H1 (cell line): Measurements from ENCODE around the gene LPAR3. TPM values are rescaled to one million over a fixed set of nuclear protein-coding genes. Genes with fewer than 3 reads are reported as not detected.
A peak's percentile ranks its signal among the peaks of the same experiment; 100 is the strongest.

Experiments used
- CTCF ChIA-PET: fragments of 300-600 bp; sonication (Branson Sonifier 250); formaldehyde crosslinking; loops from one replicate; lab custom pipeline; 2021; ENCODE audit not compliant: partially characterized antibody; lab: Charles Lee
- POLR2A ChIA-PET: fragments of 300-600 bp; sonication (Branson Sonifier 250); formaldehyde crosslinking; loops from one replicate; lab custom pipeline; 2021; ENCODE audit warnings: inconsistent platforms; ENCODE audit not compliant: partially characterized antibody; lab: Charles Lee
- DNase-seq, 2 experiments: peaks; one replicate each; pipeline versions ENCODE4 v3.0.0 to v3.0.0-alpha.2; 2010 to 2022; ENCODE audit warnings: low spot score in 2 of 2, low read depth in 1 of 2, mixed read lengths in 1 of 2
- FAIRE-seq: peaks from 2 replicates; lab custom pipeline; 2011; peaks lifted over from hg19 to GRCh38; lab: Jason Lieb, UNC
- H2AFZ ChIP-seq: 2 replicates; pipeline ENCODE4 v1.8.1; 2012; ENCODE audit warnings: low read length, inconsistent platforms
- H2AK5ac ChIP-seq: 2 replicates; pipeline ENCODE4 v1.6.1; 2013; ENCODE audit warnings: low read depth, low read length
- H2BK120ac ChIP-seq: replicated peaks from 2 replicates; pipeline ENCODE3; 2013; ENCODE audit warnings: low read depth, low read length, inconsistent platforms
- H2BK12ac ChIP-seq: 2 replicates; pipeline ENCODE4 v1.6.1; 2013; ENCODE audit warnings: low read depth, low read length
- H2BK15ac ChIP-seq: 2 replicates; pipeline ENCODE4 v1.6.1; 2013; ENCODE audit warnings: low read length
- H2BK20ac ChIP-seq: 2 replicates; pipeline ENCODE4 v1.6.1; 2013; ENCODE audit warnings: low read length
- H2BK5ac ChIP-seq: 2 replicates; pipeline ENCODE4 v1.6.1; 2013; ENCODE audit warnings: low read depth, low read length
- H3K14ac ChIP-seq: 2 replicates; pipeline ENCODE4 v1.6.1; 2013; ENCODE audit warnings: inconsistent platforms; ENCODE audit not compliant: insufficient read length
- H3K18ac ChIP-seq: 2 replicates; pipeline ENCODE4 v1.6.1; 2013; ENCODE audit warnings: low read length; ENCODE audit errors: extremely low read depth
- H3K23ac ChIP-seq: 2 replicates; pipeline ENCODE4 v1.6.1; 2013; ENCODE audit warnings: inconsistent platforms; ENCODE audit not compliant: insufficient read length
- H3K23me2 ChIP-seq: 2 replicates; pipeline ENCODE4 v1.6.1; 2013; ENCODE audit warnings: low read depth, low read length
- H3K27ac ChIP-seq: 2 replicates; pipeline ENCODE4 v1.6.1; 2011; ENCODE audit warnings: low read depth, low read length, inconsistent platforms
- H3K27me3 ChIP-seq, 4 experiments: replicated peaks in 1 of 4; 1 replicate in 1 of 4; 2 replicates in 3 of 4; pipeline versions ENCODE4 v1.6.1 to v1.8.1; 2011 to 2013; ENCODE audit warnings: low read length in 3 of 4, mild to moderate bottlenecking in 3 of 4, inconsistent platforms in 2 of 4, mixed read lengths in 2 of 4, moderate library complexity in 1 of 4; ENCODE audit not compliant: control insufficient read depth in 3 of 4, insufficient read depth in 3 of 4; ENCODE audit errors: extremely low read depth in 1 of 4
- H3K36me3 ChIP-seq, 4 experiments: 2 replicates each; pipeline versions ENCODE4 v1.6.1 to v1.8.1; 2011 to 2013; ENCODE audit warnings: mild to moderate bottlenecking in 4 of 4, low read length in 3 of 4, moderate library complexity in 2 of 4, control low read depth in 1 of 4, inconsistent platforms in 1 of 4; ENCODE audit not compliant: insufficient read depth in 4 of 4, control insufficient read depth in 2 of 4
- H3K4ac ChIP-seq: replicated peaks from 2 replicates; pipeline ENCODE3; 2013; ENCODE audit warnings: low read length, low read depth, mixed read lengths, inconsistent platforms; ENCODE audit not compliant: insufficient read length
- H3K4me1 ChIP-seq, 4 experiments: replicated peaks in 1 of 4; 1 replicate in 1 of 4; 2 replicates in 3 of 4; pipeline versions ENCODE4 v1.6.1 to v1.8.1; 2011 to 2013; ENCODE audit warnings: low read length in 3 of 4, inconsistent platforms in 2 of 4, mixed read lengths in 1 of 4; ENCODE audit not compliant: insufficient read depth in 4 of 4, control insufficient read depth in 3 of 4
- H3K4me2 ChIP-seq, 2 experiments: 2 replicates each; pipeline versions ENCODE4 v1.6.1 to v1.8.1; 2011 to 2013; ENCODE audit warnings: low read depth in 2 of 2, low read length in 2 of 2, control low read depth in 1 of 2, inconsistent platforms in 1 of 2, mild to moderate bottlenecking in 1 of 2; ENCODE audit not compliant: insufficient read depth in 1 of 2
- H3K4me3 ChIP-seq, 4 experiments: fragments of 200-600, 300-600 bp in 1 of 4; sonication (generic), shearing (Covaris generic), sonication (Bioruptor Twin) in 1 of 4; 2 replicates each; pipeline versions ENCODE4 v1.5.1 to v1.8.1; 2011 to 2016; ENCODE audit warnings: low read length in 4 of 4, low read depth in 3 of 4, control low read depth in 2 of 4, inconsistent platforms in 2 of 4, mild to moderate bottlenecking in 2 of 4, mixed read lengths in 1 of 4, moderate library complexity in 1 of 4; ENCODE audit not compliant: insufficient read depth in 2 of 4; ENCODE audit errors: extremely low read depth in 1 of 4
- H3K56ac ChIP-seq: replicated peaks from 2 replicates; pipeline ENCODE3; 2013; ENCODE audit warnings: low read depth, mild to moderate bottlenecking, mixed read lengths, low read length, inconsistent platforms; ENCODE audit not compliant: insufficient read length
- H3K79me1 ChIP-seq: 2 replicates; pipeline ENCODE4 v1.6.1; 2013; ENCODE audit warnings: low read depth, low read length, control low read depth
- H3K79me2 ChIP-seq, 2 experiments: 2 replicates each; pipeline versions ENCODE4 v1.6.1 to v1.8.1; 2012 to 2013; ENCODE audit warnings: low read length in 2 of 2, mild to moderate bottlenecking in 2 of 2, inconsistent platforms in 1 of 2; ENCODE audit not compliant: insufficient read depth in 2 of 2, control insufficient read depth in 1 of 2
- H3K9ac ChIP-seq, 4 experiments: replicated peaks in 1 of 4; 1 replicate in 1 of 4; 2 replicates in 3 of 4; pipeline versions ENCODE4 v1.6.1 to v1.8.1; 2011 to 2013; ENCODE audit warnings: low read depth in 3 of 4, low read length in 3 of 4, control low read depth in 2 of 4, mild to moderate bottlenecking in 2 of 4, moderate library complexity in 2 of 4, inconsistent platforms in 1 of 4; ENCODE audit errors: extremely low read depth in 1 of 4
- H3K9me3 ChIP-seq, 2 experiments: 2 replicates each; pipeline versions ENCODE4 v1.6.1 to v1.8.1; 2012 to 2013; ENCODE audit warnings: mild to moderate bottlenecking in 2 of 2, moderate library complexity in 2 of 2, control low read depth in 1 of 2, inconsistent platforms in 1 of 2, low read depth in 1 of 2, low read length in 1 of 2, mixed read lengths in 1 of 2; ENCODE audit not compliant: insufficient read depth in 2 of 2
- H4K20me1 ChIP-seq, 2 experiments: replicated peaks in 1 of 2; 2 replicates each; pipeline versions ENCODE3 to v1.8.1; 2011 to 2013; ENCODE audit warnings: inconsistent platforms in 2 of 2, low read length in 2 of 2, mild to moderate bottlenecking in 1 of 2; ENCODE audit not compliant: insufficient read depth in 2 of 2, control insufficient read depth in 1 of 2
- H4K5ac ChIP-seq: 2 replicates; pipeline ENCODE4 v1.6.1; 2013; ENCODE audit warnings: low read length, low read depth, mixed read lengths, inconsistent platforms; ENCODE audit not compliant: insufficient read length
- H4K8ac ChIP-seq: 2 replicates; pipeline ENCODE4 v1.8.0; 2013; ENCODE audit warnings: mild to moderate bottlenecking, moderate library complexity, low read length, inconsistent platforms; ENCODE audit not compliant: insufficient read depth; ENCODE audit errors: extremely low read depth
- H4K91ac ChIP-seq: replicated peaks from 2 replicates; pipeline ENCODE3; 2013; ENCODE audit warnings: low read length, mixed read lengths, inconsistent platforms; ENCODE audit not compliant: insufficient read length
- CEBPB ChIP-seq: IDR thresholded peaks from 2 replicates; pipeline ENCODE4 v1.6.1; 2012; ENCODE audit warnings: low read depth, low read length
- MAFK ChIP-seq: IDR thresholded peaks from 2 replicates; pipeline ENCODE4 v1.6.1; 2012; ENCODE audit warnings: low read depth, mild to moderate bottlenecking, improper control_type of control experiment, low read length
- whole genome bisulfite sequencing, 2 experiments: shearing (Covaris generic) in 1 of 2; methylation state at CpG; one replicate each; pipeline versions ENCODE4 v1.1.6 to v1.1.7; 2013 to 2015; ENCODE audit warnings: low lambda C conversion rate in 2 of 2, mixed read lengths in 2 of 2, inconsistent platforms in 1 of 2, low coverage in 1 of 2, missing lambda C conversion rate in 1 of 2; ENCODE audit not compliant: insufficient replicate concordance in 2 of 2, insufficient coverage in 1 of 2, insufficient read length in 1 of 2; ENCODE audit errors: extremely low coverage in 1 of 2, missing lambda C conversion rate in 1 of 2; 5-methylcytosine and 5-hydroxymethylcytosine counted together
- polyA plus RNA-seq, 7 experiments: library from polyadenylated mRNA; depleted of rRNA in 3 of 7; stranded (reverse) in 5 of 7; unstranded in 2 of 7; fragments of >200 nt in 5 of 7; fragments of 200-250 nt in 2 of 7; gene quantifications; 1 replicate in 5 of 7; 2 replicates in 1 of 7; 4 replicates in 1 of 7; pipeline versions ENCODE4 v1.2.1 to v1.2.3, GENCODE V29; 2011 to 2013; ENCODE audit warnings: missing spikeins in 2 of 7, mixed read lengths in 2 of 7
- total RNA-seq: library from RNA; stranded (reverse); fragmentation: NEBNext Ultra II Directional; extraction: Animal tissue kit (Norgen Biotek cat#: 25700); gene quantifications from 2 replicates; pipeline ENCODE4 v1.2.1, GENCODE V29; 2021

Gene LPAR3
- total and polyA plus RNA-seq, 2 of the 8 experiments (the other 6 are each of a cell fraction or from before 2014, with no cell fraction given): 17.1 to 25.4 TPM

GRCh38 chr1:84795213-84795612 is 97.8 kb downstream of the LPAR3 start:
- Histone ChIP-seq H2AFZ (no peak overlapping the region), H3K4me3 (no peak overlapping the region), H2BK12ac (no peak overlapping the region), H3K27ac (no peak overlapping the region), H2BK20ac (no peak overlapping the region), H3K4ac (no peak overlapping the region), H4K20me1 (no peaks in the 10 kb centered on the region), H4K8ac (no peak overlapping the region), H3K23me2 (peaks cover under 1% of the 10 kb centered on the region; the same call in 1 of the 2 replicates), H4K91ac (no peak overlapping the region), H3K36me3 (no peaks in the 10 kb centered on the region; a peak in 1 of 8 replicates), H3K4me2 (no peak overlapping the region), H2BK5ac (no peak overlapping the region), H3K23ac (no peak overlapping the region), H3K79me2 (no peaks in the 10 kb centered on the region), H3K9ac (no peak overlapping the region), H3K56ac (no peak overlapping the region), H2BK120ac (no peak overlapping the region), H2AK5ac (no peak overlapping the region), H3K14ac (no peak overlapping the region), H4K5ac (no peak overlapping the region), H3K27me3 (no peaks in the 10 kb centered on the region), H3K4me1 (no peaks in the 10 kb centered on the region), H3K79me1 (no peaks in the 10 kb centered on the region), H3K18ac (no peak overlapping the region), H3K9me3 (peaks cover 0 to 2% of the 10 kb centered on the region in 2 experiments; a peak in 2 of 4 replicates), H2BK15ac (no peak overlapping the region)
- CTCF ChIA-PET: interaction anchor here (1.1 to 5.9 kb wide), 7 partner anchors 11 to 149 kb away, joined by 3 to 48 read pairs (median 4); no protein-coding TSS in a partner anchor
- FAIRE-seq: no peak
- POLR2A ChIA-PET: interaction anchor here (0.6 kb wide), 1 partner anchor 53 kb away, joined by 3 read pairs; no protein-coding TSS in a partner anchor
- DNase-seq: no peak
- 0 out of 2 replicates have a peak, but pooled peaks have one; percentile 15 for TF ChIP-seq CEBPB
- TF ChIP-seq MAFK: no peak
- WGBS, 2 experiments: 76% methylated on average over 2 of the region's 2 CpGs; no CpG with 5 or more reads in 1 of the 2 experiments
